T-helper 17 cell (primary cell): ENCODE results near the gene PHYKPL. TPM values are rescaled to one million over a fixed set of nuclear protein-coding genes. Genes with fewer than 3 reads are reported as not detected.
A peak's percentile ranks its signal among the peaks of the same experiment; 100 is the strongest.
"Not testable (repeated sequence)": the region's sequence is repeated elsewhere in the genome, so short reads cannot be mapped to it uniquely, and the experiment has no call there.

Source experiments
- ATAC-seq: fragments of 150-1000 bp; cut with Tn5 transposase; 2 replicates; pipeline ENCODE4 v1.10.0; 2021; ENCODE audit warnings: mild to moderate bottlenecking, moderate library complexity
- DNase-seq, 3 donors: peaks; one replicate each; pipeline versions ENCODE4 v3.0.0 to v3.0.0-alpha.2; 2020 to 2021
- H3K9me3 ChIP-seq: one replicate; pipeline ENCODE4 v1.7.0; 2013; ENCODE audit warnings: low read length, mild to moderate bottlenecking; ENCODE audit not compliant: control insufficient read depth, poor library complexity, severe bottlenecking
- H3K27ac Mint-ChIP-seq: one replicate; pipeline ENCODE4 v1.8.0; 2022; ENCODE audit warnings: mild to moderate bottlenecking, moderate library complexity, mixed read lengths
- H3K27me3 Mint-ChIP-seq: one replicate; pipeline ENCODE4 v1.8.0; 2022; ENCODE audit warnings: mixed read lengths
- H3K36me3 Mint-ChIP-seq: one replicate; pipeline ENCODE4 v1.8.0; 2022; ENCODE audit warnings: low read depth, mixed read lengths
- H3K4me1 Mint-ChIP-seq: one replicate; pipeline ENCODE4 v1.8.0; 2022; ENCODE audit warnings: mild to moderate bottlenecking, mixed read lengths
- H3K4me3 Mint-ChIP-seq: one replicate; pipeline ENCODE4 v1.8.0; 2022; ENCODE audit warnings: mild to moderate bottlenecking, moderate library complexity, mixed read lengths
- total RNA-seq, 4 donors: library from RNA in 2 of 4; stranded (reverse) in 2 of 4; gene quantifications; one replicate each; pipeline ENCODE4 v1.2.3 and lab custom pipeline; 2022 to 2026

Gene PHYKPL
- total RNA-seq, 2 donors from 2014 or later = 86.9 to 107 TPM

DNA sequence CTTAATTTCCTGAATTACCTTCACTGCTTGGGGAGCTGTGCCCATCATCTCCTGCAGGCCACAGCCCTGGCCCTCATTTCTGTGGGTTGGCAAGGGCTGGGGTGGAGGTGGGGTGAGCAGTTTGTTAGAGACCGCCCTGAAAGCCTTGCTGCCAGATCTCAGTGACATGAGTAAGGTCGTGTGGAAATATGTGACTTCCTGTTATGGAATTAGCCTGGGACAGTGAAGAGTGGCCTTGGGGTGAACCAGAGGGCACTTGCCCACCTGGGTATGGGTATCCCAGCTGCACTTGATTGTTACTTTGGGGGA is 30.7 kb downstream of the PHYKPL start:
- peaks cover 10% of the 10 kb centered on the region for H3K36me3 Mint-ChIP-seq
- H3K4me3 Mint-ChIP-seq = no peak overlapping the region
- H3K27ac Mint-ChIP-seq = no peak overlapping the region
- no peaks in the 10 kb centered on the region for H3K27me3 Mint-ChIP-seq
- ATAC-seq (no peak), DNase-seq (no peak)
- H3K4me1 Mint-ChIP-seq = peaks cover 15% of the 10 kb centered on the region
- no peaks in the 10 kb centered on the region for H3K9me3 ChIP-seq

DNA sequence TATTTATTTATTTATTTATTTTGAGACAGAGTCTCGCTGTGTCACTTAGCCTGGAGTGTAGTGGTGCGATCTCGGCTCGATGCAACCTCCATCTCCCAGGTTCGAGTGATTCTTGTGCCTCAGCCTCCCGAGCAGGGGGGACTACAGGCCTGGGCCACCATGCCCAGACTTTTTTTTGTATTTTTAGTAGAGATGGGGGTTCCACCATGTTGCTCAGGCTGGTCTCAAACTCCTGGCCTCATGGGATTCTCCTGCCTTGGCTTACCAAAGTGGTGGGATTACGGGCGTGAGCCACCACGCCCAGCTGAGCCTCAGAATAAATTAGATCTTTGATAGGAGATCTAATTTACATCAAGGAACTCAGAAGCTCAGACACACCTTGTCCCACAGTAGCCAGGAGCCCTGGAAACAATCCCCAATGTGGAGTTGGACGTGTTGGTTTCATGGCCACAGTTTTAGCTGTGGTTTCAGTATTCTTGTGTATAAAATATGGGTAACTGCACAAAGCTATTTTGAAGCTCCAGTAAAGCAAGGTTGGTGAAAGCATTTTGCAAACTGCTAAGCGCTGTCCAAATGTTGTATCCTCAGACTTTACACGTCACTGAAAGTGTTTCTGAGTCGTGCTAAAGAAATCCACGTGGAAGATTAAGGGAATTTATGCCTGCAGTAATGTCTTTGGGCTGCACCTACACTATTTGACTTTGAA is 31.2 kb downstream of the PHYKPL start:
- H3K27me3 Mint-ChIP-seq = no peaks in the 10 kb centered on the region
- H3K27ac Mint-ChIP-seq = no peak overlapping the region
- ATAC-seq (no peak), DNase-seq (no peak)
- H3K9me3 ChIP-seq = no peaks in the 10 kb centered on the region
- H3K36me3 Mint-ChIP-seq = peaks cover 8% of the 10 kb centered on the region
- H3K4me3 Mint-ChIP-seq = no peak overlapping the region
- peaks cover 11% of the 10 kb centered on the region for H3K4me1 Mint-ChIP-seq

DNA sequence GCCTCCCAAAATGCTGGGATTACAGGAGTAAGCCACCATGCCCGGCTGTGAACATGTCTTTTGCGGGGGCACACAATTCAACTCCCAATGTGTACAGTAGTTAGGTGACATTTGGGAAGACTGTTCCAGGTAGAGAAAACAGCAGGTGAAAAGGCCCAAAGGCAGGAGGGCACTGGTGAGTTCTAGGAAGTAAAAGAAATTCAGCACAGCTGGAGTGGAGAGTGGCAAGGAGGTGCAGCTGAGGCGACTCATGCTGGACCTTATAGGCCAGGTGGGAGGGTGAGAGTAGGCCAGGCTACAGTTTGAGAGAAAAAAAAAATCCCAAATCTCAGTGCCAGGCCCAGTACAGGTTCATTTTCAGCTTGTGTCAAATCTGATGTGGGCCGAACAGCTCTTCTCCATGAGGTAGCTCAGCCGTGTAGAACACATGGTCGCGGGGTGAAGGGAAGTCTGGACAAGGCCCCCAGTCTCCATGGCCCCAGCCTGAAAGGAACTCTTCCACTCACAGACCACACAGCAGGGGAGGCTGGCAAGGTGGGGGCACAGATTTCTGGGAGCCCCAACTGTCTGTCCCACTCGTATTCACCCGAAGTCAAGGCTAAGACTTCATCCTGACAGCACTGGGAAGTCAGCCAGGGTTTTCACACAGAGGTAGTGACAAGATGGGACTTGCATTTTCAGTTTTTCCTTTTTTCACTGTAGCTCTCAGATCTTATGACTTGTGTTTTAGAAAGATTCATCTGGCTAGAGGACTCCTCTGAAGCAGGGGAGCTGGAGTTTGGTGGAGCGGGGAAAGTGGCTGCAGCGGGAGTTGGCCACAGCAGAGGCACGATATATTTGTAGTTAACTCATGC is 32.8 kb downstream of the PHYKPL start:
- ATAC-seq (no peak), DNase-seq (no peak)
- no peaks in the 10 kb centered on the region for H3K9me3 ChIP-seq

DNA sequence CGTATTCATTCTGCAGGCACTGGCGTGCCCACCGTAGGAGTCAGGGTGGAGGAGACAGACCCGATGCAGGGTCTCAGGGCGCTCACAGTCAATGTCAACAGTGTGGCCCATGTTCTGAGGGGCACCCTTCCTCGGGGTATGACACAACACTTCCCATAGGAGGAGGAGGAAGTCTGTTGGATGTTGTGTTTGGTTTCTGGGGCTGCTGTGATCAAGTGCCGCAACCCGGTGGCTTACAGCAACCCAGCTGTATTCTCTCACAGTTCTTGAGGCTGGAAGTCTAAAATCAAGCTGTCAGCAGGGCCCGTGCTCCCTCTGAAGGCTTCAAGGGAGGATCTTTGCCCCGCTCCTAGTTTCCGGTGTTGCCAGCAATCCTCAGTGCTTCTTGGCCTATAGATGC is 33.9 kb downstream of the PHYKPL start:
- DNase-seq (no peak), ATAC-seq (no peak)
- H3K9me3 ChIP-seq = no peaks in the 10 kb centered on the region
- Mint-ChIP-seq H3K4me1 (peaks cover 5% of the 10 kb centered on the region), H3K4me3 (no peak overlapping the region), H3K27me3 (peaks cover 6% of the 10 kb centered on the region), H3K27ac (no peak overlapping the region), H3K36me3 (no peaks in the 10 kb centered on the region)

More for the DNA sequence above, 32.8 kb downstream of the PHYKPL start:
- H3K27me3 Mint-ChIP-seq = peaks cover 4% of the 10 kb centered on the region
- H3K36me3 Mint-ChIP-seq = peaks cover 3% of the 10 kb centered on the region
- H3K4me1 Mint-ChIP-seq = peaks cover 3% of the 10 kb centered on the region
- H3K4me3 Mint-ChIP-seq = no peak overlapping the region
- no peak overlapping the region for H3K27ac Mint-ChIP-seq

DNA sequence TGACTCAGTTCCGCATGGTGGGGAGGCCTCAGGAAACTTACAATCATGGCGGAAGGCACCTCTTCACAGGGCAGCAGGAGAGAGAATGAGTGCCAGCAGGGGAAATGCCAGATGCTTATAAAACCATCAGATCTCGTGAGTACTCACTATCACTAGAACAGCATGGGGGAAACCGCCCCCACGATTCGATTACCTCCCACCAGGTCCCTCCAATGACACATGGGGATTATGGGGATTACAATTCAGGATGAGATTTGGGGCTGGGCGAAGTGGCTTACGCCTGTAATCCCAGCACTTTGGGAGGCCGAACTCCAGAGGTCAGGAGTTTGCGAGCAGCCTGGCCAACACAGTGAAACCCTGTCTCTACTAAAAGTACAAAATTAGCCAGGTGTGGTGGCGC is 34.5 kb downstream of the PHYKPL start:
- H3K4me1 Mint-ChIP-seq, H3K36me3 Mint-ChIP-seq, H3K4me3 Mint-ChIP-seq, H3K9me3 ChIP-seq, DNase-seq, H3K27ac Mint-ChIP-seq, ATAC-seq: not testable (repeated sequence)
- peaks cover 10% of the 10 kb centered on the region for H3K27me3 Mint-ChIP-seq

DNA sequence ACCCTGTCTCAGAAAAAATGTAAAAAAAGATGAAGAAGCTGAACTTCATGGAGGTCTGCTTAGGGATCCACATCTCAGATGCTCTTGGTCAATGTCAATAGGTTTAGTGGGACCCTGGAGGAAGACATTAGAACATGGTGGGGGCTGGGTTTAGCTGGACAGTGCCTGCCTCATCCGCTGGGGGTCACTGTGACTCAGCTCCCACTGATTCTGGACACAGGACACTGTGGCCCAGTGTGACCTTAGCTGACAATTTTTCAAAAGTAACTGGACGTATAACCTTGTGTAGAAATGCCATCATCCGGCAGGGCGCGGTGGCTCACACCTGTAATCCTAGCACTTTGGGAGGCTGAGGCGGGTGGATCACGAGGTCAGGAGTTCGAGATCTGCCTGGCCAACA is 35.6 kb downstream of the PHYKPL start:
- peaks cover 14% of the 10 kb centered on the region for H3K27me3 Mint-ChIP-seq
- no peak overlapping the region for H3K4me3 Mint-ChIP-seq
- peaks cover 10% of the 10 kb centered on the region for H3K4me1 Mint-ChIP-seq
- H3K9me3 ChIP-seq = no peaks in the 10 kb centered on the region
- no peak overlapping the region for H3K27ac Mint-ChIP-seq
- peaks cover 3% of the 10 kb centered on the region for H3K36me3 Mint-ChIP-seq
- DNase-seq (no peak), ATAC-seq (no peak)

DNA sequence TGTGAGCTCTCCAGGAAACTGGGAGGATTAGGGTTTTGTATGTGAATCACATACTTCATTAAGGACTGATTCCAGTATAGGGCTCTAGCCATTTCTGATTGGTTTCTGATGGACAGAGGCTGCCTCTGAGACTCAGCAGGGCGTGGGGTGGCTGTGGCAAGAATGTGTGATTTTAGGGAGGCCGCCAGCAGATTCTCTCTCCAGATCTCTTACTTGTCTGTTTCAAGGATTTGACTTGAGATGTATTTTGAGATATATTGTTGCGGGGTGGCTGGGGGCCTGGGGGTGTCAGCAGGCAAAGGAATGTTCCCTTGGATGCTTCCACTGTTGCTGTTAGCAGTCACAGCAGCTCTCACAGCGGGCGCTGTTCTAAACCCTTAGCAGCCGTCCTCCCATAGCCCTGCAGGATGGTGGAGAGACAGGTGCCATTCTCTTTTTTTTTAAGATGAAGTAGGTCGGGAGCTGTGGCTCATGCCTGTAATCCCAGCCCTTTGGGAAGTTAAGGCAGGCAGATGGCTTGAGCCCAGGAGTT is 36.3 kb downstream of the PHYKPL start:
- no peak for DNase-seq
- Mint-ChIP-seq H3K27ac (no peak overlapping the region), H3K4me1 (peaks cover 10% of the 10 kb centered on the region), H3K36me3 (peaks cover 3% of the 10 kb centered on the region), H3K4me3 (no peak overlapping the region), H3K27me3 (peaks cover 14% of the 10 kb centered on the region)
- ATAC-seq = no peak
- no peaks in the 10 kb centered on the region for H3K9me3 ChIP-seq

DNA sequence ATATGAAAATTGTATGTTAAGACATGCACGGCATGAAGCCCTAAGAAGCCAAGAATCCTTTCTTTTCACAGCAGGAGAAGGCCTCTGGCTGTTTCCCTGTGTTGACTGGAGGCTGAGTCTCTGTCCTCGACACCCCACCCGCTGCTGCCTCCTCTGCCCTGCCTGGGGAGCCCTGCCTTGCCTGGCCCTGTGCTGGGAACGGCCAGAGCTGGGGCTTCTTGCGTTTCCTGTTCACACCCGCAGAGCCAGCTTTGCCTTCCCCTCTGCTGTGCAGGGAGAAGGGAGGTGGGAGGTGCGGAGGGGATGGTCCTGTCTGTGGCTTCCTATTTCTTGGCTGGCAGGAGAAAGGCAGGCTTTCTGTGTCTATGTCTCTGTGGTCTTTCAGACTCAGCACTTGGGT is 38.6 kb downstream of the PHYKPL start:
- H3K36me3 Mint-ChIP-seq = peaks cover 3% of the 10 kb centered on the region
- no peak overlapping the region for H3K4me3 Mint-ChIP-seq
- no peaks in the 10 kb centered on the region for H3K9me3 ChIP-seq
- ATAC-seq = peak; percentile 20
- no peak for DNase-seq
- H3K27me3 Mint-ChIP-seq = peaks cover 15% of the 10 kb centered on the region
- no peak overlapping the region for H3K27ac Mint-ChIP-seq
- H3K4me1 Mint-ChIP-seq = peaks cover 10% of the 10 kb centered on the region

DNA sequence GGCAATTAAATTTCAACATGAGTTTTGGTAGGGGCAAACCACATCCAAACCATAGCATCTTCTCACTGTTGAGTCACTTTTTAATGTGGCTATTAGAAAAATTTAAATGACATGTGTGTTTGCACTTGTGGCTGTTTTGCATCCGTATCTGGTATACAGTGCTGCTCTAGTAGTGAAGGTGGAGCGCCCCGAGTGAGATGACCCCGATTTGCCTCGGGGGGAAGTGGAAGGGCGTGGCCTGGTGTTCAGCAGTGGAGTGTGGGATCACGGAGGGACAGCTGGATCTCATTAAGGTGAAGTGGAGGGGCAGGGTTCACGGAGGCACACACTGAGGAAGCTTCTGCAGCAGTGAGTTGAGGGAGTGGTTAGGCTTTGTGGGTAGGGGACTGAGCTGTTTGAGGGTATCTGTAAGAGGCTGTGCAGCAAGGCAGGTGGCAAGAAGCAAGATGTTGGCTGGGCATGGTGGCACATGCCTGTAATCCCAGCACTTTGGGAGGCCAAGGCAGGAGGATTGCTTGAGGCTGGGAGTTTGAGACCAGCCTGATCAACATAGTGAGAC is 39.3 kb downstream of the PHYKPL start:
- Mint-ChIP-seq H3K4me1 (peaks cover 12% of the 10 kb centered on the region), H3K4me3 (no peak overlapping the region), H3K36me3 (peaks cover 3% of the 10 kb centered on the region), H3K27ac (peak overlapping the region; percentile 74), H3K27me3 (peaks cover 22% of the 10 kb centered on the region)
- no peak for ATAC-seq
- DNase-seq = no peak
- no peaks in the 10 kb centered on the region for H3K9me3 ChIP-seq

DNA sequence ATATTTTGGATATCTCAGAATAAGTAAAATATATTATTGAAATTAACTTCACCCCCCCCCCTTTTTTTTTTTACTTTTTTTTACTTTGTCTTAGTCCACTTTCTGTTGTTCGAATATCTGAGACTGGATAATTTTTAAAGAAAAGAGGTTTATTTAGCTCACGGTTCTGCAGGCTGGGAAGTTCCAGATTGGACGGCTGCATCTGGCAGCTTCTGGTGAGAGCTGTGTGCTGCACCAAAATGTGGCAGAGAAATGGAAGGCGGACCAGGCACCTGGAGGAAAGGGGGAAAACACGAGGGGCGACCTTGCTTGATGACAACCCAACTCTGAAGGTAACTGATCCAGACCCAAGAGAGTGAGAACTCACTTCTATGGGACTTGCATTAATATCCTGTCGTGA is 39.8 kb downstream of the PHYKPL start:
- Mint-ChIP-seq H3K27me3 (peaks cover 22% of the 10 kb centered on the region), H3K27ac (peak overlapping the region; percentile 74), H3K36me3 (peaks cover 3% of the 10 kb centered on the region), H3K4me1 (peaks cover 12% of the 10 kb centered on the region), H3K4me3 (no peak overlapping the region)
- no peaks in the 10 kb centered on the region for H3K9me3 ChIP-seq
- no peak for ATAC-seq
- DNase-seq = no peak

DNA sequence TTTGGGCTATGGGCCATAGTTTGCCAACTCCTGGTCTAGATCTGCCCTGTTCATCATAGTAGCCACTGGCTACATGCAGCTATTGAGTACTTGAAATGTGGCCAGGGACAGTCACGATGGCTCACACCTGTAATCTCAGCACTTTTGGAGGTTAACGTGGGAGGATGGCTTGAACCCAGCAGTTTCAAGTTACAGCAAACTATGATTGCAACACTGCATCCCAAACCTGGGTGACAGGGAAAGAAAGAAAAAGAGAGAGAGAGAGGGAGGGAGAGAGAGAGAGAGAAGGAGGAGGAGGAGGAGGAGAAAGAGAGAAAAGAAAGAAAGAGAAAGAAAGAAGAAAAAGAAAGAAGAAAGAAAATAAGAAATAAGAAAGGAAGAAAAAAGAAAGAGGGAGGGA is 40.4 kb downstream of the PHYKPL start:
- no peaks in the 10 kb centered on the region for H3K9me3 ChIP-seq
- no peak for DNase-seq
- H3K4me3 Mint-ChIP-seq = no peak overlapping the region
- peaks cover 12% of the 10 kb centered on the region for H3K4me1 Mint-ChIP-seq
- no peak for ATAC-seq
- H3K27me3 Mint-ChIP-seq = peaks cover 22% of the 10 kb centered on the region
- no peak overlapping the region for H3K27ac Mint-ChIP-seq
- peaks cover 3% of the 10 kb centered on the region for H3K36me3 Mint-ChIP-seq

DNA sequence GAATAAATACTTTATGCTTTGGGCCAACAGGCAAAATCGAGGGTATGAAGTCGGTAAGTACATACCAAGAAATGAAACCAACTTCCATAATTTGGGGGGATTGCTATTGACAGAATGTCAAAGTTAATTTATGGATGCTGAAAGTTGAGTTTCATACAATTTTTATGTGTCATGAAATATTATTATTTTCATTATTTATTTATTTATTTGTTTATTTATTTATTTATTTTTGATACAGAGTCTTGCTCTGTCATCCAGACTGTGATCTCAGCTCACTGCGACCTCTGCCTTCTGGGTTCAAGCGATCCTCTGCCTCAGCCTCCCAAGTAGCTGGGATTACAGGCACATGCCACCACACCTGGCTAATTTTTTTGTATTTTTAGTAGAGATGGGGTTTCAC is 40.9 kb downstream of the PHYKPL start:
- H3K4me3 Mint-ChIP-seq = no peak overlapping the region
- H3K9me3 ChIP-seq = no peaks in the 10 kb centered on the region
- peaks cover 12% of the 10 kb centered on the region for H3K4me1 Mint-ChIP-seq
- no peak overlapping the region for H3K27ac Mint-ChIP-seq
- peaks cover 3% of the 10 kb centered on the region for H3K36me3 Mint-ChIP-seq
- DNase-seq (no peak), ATAC-seq (no peak)
- peaks cover 22% of the 10 kb centered on the region for H3K27me3 Mint-ChIP-seq

DNA sequence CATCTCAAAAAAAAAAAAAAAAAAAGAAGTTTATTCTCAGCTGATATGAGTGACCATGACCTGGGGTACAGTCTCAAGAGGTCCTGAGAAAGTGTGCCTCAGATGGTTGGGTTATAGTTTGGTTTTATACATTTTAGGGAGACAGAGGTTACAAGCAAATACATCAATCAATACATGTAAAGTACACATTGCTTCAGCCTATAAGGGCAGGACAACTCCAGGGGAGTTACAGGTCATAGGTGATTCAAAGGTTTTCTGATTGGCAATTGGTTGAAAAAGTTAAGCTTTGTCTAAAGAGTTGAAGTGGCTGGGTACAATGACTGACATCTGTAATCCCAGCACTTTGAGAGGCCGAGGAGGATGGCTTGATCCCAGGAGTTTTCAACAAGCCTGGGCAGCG is 43.2 kb downstream of the PHYKPL start:
- peaks cover 12% of the 10 kb centered on the region for H3K4me1 Mint-ChIP-seq
- peaks cover 17% of the 10 kb centered on the region for H3K27me3 Mint-ChIP-seq
- ATAC-seq (no peak), DNase-seq (no peak)
- H3K36me3 Mint-ChIP-seq = peaks cover 3% of the 10 kb centered on the region
- no peaks in the 10 kb centered on the region for H3K9me3 ChIP-seq
- peak overlapping the region; percentile 3 for H3K27ac Mint-ChIP-seq
- no peak overlapping the region for H3K4me3 Mint-ChIP-seq
